Tibial artery (tissue), 4 donors: ENCODE measurements around the gene KCNH2.

Source experiments
- DNase-seq, 2 donors: peaks; one replicate each; pipeline ENCODE4 v3.0.0-alpha.2; 2019
- H3K27ac ChIP-seq, 2 donors: fragments of 200-600 bp; sonication (generic) in 1 of 2; 1 replicate in 1 of 2; 2 replicates in 1 of 2; pipeline ENCODE4 v1.5.1; 2018 to 2019; ENCODE audit warnings: mild to moderate bottlenecking in 1 of 2
- H3K27me3 ChIP-seq, 2 donors: fragments of 200-600 bp; sonication (generic) in 1 of 2; one replicate each; pipeline versions ENCODE4 v1.5.1 to v1.6.0; 2016 to 2019
- H3K36me3 ChIP-seq, 3 donors: fragments of 200-600 bp; sonication (generic) in 2 of 3; one replicate each; pipeline ENCODE4 v1.5.1; 2016 to 2019; ENCODE audit warnings: mild to moderate bottlenecking in 2 of 3
- H3K4me1 ChIP-seq, 4 donors: fragments of 200-600 bp; sonication (generic) in 2 of 4; 1 replicate in 3 of 4; 2 replicates in 1 of 4; pipeline ENCODE4 v1.5.1; 2016 to 2019
- H3K4me3 ChIP-seq, 2 donors: fragments of 200-600 bp; sonication (generic) in 1 of 2; 1 replicate in 1 of 2; 2 replicates in 1 of 2; pipeline ENCODE4 v1.5.1; 2018 to 2019; ENCODE audit warnings: mild to moderate bottlenecking in 2 of 2
- H3K9me3 ChIP-seq, 3 donors: fragments of 200-600 bp; sonication (generic) in 1 of 3; one replicate each; pipeline ENCODE4 v1.5.1; 2016 to 2019
- CTCF ChIP-seq, 2 experiments: fragments of 200-600 bp in 1 of 2; fragments of 450-650 bp in 1 of 2; IDR thresholded peaks; one replicate each; pipeline ENCODE4 v1.5.1; 2017 to 2019; ENCODE audit warnings: antibody characterized with exemption in 2 of 2, mild to moderate bottlenecking in 1 of 2, moderate library complexity in 1 of 2
- intact Hi-C: fragments of 100-400 bp; cut with DNase I; formaldehyde crosslinking; loops from one replicate; pipeline ENCODE4 v1.15.0; 2023; ENCODE audit warnings: low total_unique reads

The KCNH2 gene

GRCh38 chr7:150986099-150986512 is 8.0 kb upstream of the KCNH2 start:
- Histone ChIP-seq H3K27ac (no peak overlapping the region), H3K27me3 (peaks cover 0 to 66% of the 10 kb centered on the region in 2 donors)

DNA sequence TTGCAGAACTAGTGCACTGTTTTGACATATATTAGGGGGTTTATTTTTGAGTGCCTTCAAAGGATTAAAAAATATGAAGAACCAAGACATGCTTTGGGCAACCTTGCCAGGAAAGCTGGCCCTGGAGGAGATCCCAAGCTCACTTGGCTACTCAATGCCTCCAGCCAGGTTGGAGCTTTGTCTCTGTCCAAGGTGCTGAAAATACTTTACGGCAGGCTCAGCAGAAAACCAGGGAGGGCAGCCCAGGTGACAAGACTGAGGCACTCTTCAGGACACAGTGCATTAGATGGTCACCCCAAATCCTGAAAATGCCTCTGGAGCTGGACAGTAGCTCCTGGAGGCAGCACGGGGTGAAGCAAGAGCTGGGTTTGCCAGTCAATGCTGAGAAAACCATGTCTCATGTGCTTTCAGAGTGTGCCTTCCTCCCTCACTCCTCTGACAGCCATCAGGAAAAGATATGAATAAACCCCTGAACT is 5.8 kb upstream of the KCNH2 start:
- Histone ChIP-seq H3K4me1 (peaks cover 0 to 18% (median 5%) of the 10 kb centered on the region in 4 donors), H3K9me3 (no peaks in the 10 kb centered on the region), H3K36me3 (no peaks in the 10 kb centered on the region), H3K27me3 (peaks cover 0 to 77% of the 10 kb centered on the region in 2 donors), H3K4me3 (no peak overlapping the region), H3K27ac (no peak overlapping the region)
- no peak for DNase-seq
- intact Hi-C loops = no loop called here
- TF ChIP-seq CTCF (IDR thresholded peaks at IDR 0.05) = no peak

More at GRCh38 chr7:150986099-150986512, 8.0 kb upstream of the KCNH2 start:
- H3K4me3 ChIP-seq = no peak overlapping the region
- intact Hi-C loops = no loop called here
- DNase-seq = peak in 1 of 2 donors; percentile 37
- H3K36me3 ChIP-seq = no peaks in the 10 kb centered on the region
- H3K9me3 ChIP-seq = peaks cover 0 to 14% (median 11%) of the 10 kb centered on the region in 3 donors
- peak in 1 of 2 experiments; percentile 29 for TF ChIP-seq CTCF (IDR thresholded peaks at IDR 0.05)
- H3K4me1 ChIP-seq = peaks cover 0 to 8% (median 0%) of the 10 kb centered on the region in 4 donors

- no peak for DNase-seq
- no peak overlapping the region for H3K4me3 ChIP-seq
- H3K27ac ChIP-seq = no peak overlapping the region
- no peaks in the 10 kb centered on the region for H3K36me3 ChIP-seq
- H3K9me3 ChIP-seq = no peaks in the 10 kb centered on the region
- TF ChIP-seq CTCF (IDR thresholded peaks at IDR 0.05) = no peak
- peaks cover 0 to 24% (median 19%) of the 10 kb centered on the region in 4 donors for H3K4me1 ChIP-seq
- H3K27me3 ChIP-seq = peaks cover 0 to 75% of the 10 kb centered on the region in 2 donors
- intact Hi-C loops = no loop called here
Observed at GRCh38 chr7:150982351-150982750, 4.2 kb upstream of the KCNH2 start.

DNA sequence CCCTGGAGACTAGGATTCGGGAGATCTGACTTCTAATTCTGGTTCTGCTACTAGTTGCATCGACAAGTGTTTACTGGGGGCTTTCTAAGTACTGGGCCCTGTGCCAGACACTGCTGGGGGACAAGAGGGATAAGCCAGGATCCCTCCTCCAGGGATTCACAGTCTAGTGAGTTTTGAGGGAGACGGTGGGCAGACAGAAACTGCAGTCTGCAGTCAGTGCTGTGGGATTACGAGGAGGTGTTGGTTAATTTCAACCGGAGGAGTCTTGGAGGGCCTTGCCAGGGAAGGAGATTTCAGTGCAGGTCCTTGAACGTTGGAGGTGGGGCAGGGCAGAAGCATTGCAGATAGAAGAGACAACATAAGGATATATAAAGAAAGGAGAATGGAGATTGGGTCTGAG is 3.5 kb upstream of the KCNH2 start:
- DNase-seq = no peak
- Histone ChIP-seq H3K9me3 (no peaks in the 10 kb centered on the region), H3K27ac (no peak overlapping the region), H3K4me3 (no peak overlapping the region), H3K27me3 (peaks cover 0 to 77% of the 10 kb centered on the region in 2 donors), H3K4me1 (peaks cover 0 to 29% (median 21%) of the 10 kb centered on the region in 4 donors), H3K36me3 (no peaks in the 10 kb centered on the region)
- intact Hi-C loops = no loop called here
- no peak for TF ChIP-seq CTCF (IDR thresholded peaks at IDR 0.05)

DNA sequence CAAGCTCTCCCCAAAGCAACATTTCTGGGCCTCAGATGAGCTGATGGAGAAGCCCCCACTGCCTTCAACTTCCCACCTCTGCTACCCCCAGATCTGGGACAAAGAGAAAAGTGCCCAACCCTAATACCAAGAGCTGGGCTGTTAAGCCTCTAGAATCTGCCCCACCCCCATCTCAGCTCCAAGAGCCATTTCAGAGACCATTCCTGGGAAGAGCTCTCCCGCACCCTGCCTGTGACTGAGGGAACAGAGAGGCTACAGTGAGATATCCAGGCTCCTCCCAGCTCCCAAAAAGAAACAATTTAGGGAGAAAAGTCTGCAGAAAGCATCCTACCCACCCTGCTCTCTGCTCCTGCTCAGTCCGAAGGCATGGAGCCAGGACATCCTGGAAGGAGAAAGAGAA is 2.5 kb upstream of the KCNH2 start:
- H3K4me3 ChIP-seq = no peak overlapping the region
- H3K9me3 ChIP-seq = no peaks in the 10 kb centered on the region
- TF ChIP-seq CTCF (IDR thresholded peaks at IDR 0.05) = no peak
- no peak overlapping the region for H3K27ac ChIP-seq
- intact Hi-C loops = no loop called here
- peaks cover 0 to 77% of the 10 kb centered on the region in 2 donors for H3K27me3 ChIP-seq
- DNase-seq = no peak
- H3K4me1 ChIP-seq = peaks cover 0 to 29% (median 21%) of the 10 kb centered on the region in 4 donors
- H3K36me3 ChIP-seq = no peaks in the 10 kb centered on the region
